Central memory CD8-positive, alpha-beta T cell (primary cell): Measurements from ENCODE around the gene GSK3B.
A peak's percentile ranks its signal among the peaks of the same experiment; 100 is the strongest.

ENCODE experiments used
- ATAC-seq: fragments of 150-1000 bp; cut with Tn5 transposase; replicated peaks from 2 replicates; pipeline ENCODE4 v1.10.0; 2022; ENCODE audit warnings: mild to moderate bottlenecking, moderate FRiP score, moderate number of reproducible peaks; ENCODE audit not compliant: poor library complexity, severe bottlenecking; ENCODE audit errors: extremely low read depth
- DNase-seq, 2 donors: peaks; one replicate each; pipeline ENCODE4 v3.0.0; 2021; ENCODE audit warnings: low spot score in 2 of 2
- H3K27ac Mint-ChIP-seq: one replicate; pipeline ENCODE4 v1.8.0; 2022; ENCODE audit warnings: low read depth, mild to moderate bottlenecking, moderate library complexity, mixed read lengths
- H3K27me3 Mint-ChIP-seq: one replicate; pipeline ENCODE4 v1.8.0; 2022; ENCODE audit warnings: mixed read lengths
- H3K36me3 Mint-ChIP-seq: one replicate; pipeline ENCODE4 v1.8.0; 2022; ENCODE audit warnings: mild to moderate bottlenecking, moderate library complexity, mixed read lengths; ENCODE audit not compliant: insufficient read depth
- H3K4me1 Mint-ChIP-seq: one replicate; pipeline ENCODE4 v1.8.0; 2022; ENCODE audit warnings: mixed read lengths
- H3K4me3 Mint-ChIP-seq: one replicate; pipeline ENCODE4 v1.8.0; 2022; ENCODE audit warnings: mild to moderate bottlenecking, moderate library complexity, mixed read lengths
- H3K9me3 Mint-ChIP-seq: one replicate; pipeline ENCODE4 v1.8.0; 2022; ENCODE audit warnings: mixed read lengths

The GSK3B gene

DNA sequence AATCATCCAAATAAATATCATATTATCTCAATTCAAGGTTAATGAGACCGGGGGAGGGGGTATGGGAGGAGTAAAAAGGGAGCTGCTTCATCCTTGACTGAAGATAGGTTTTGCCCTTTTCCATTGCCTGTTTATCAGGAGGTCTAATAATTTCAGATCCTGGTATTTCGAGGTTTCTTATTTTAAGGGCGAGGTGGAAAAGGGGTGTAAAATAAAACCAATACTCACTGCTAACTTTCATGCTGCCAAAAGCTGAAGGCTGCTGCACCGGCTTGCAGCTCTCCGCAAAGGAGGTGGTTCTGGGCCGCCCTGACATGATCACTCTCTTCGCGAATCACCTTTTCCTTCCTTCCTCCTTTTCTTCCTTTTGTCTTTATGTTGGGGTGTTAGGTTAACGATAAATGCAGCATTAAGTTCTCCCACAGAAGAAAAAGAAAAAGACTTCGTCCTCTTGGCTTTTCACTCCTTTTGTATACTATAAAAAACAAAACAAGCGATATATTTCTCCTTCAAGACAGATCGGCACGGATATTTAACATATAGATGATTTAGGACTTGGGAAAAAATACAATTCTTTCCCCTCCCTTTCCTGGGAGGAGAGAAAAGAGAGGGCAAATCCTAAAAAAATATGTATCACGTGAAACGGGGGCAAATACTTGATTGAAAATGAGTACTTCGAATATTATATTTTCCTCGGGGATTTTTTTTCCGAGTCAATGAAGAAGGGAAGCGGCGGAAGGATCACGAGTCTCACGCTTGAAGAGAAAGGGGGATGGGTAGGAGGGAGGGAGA lies 932 bp downstream of the GSK3B start:
- H3K27ac Mint-ChIP-seq: no peak overlapping the region
- H3K4me1 Mint-ChIP-seq: peaks cover 29% of the 10 kb centered on the region
- peaks cover 20% of the 10 kb centered on the region for H3K36me3 Mint-ChIP-seq
- ATAC-seq: no peak
- H3K9me3 Mint-ChIP-seq: no peaks in the 10 kb centered on the region
- DNase-seq: no peak
- H3K4me3 Mint-ChIP-seq: no peak overlapping the region
- H3K27me3 Mint-ChIP-seq: no peaks in the 10 kb centered on the region

DNA sequence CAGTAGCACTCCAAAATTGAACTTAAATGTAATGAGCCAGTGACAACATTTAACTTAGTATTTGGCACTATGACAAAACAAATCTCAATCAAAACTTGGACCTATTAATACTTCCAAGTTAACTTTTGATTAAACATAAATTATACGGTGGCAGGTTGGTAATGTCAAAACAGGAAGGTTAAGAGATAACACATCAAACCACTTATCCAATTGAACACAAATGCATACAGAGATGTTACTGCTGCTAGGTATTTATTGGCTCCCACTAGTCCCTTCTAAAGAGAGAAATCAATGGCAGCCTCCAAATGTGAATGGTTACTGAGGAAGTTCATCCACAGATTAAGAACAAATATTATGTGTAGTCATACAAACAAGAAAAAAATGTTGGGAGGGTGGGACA lies 1.8 kb downstream of the GSK3B start:
- H3K27ac Mint-ChIP-seq: no peak overlapping the region
- H3K4me3 Mint-ChIP-seq: no peak overlapping the region
- H3K9me3 Mint-ChIP-seq: no peaks in the 10 kb centered on the region
- H3K36me3 Mint-ChIP-seq: peaks cover 20% of the 10 kb centered on the region
- H3K27me3 Mint-ChIP-seq: no peaks in the 10 kb centered on the region
- H3K4me1 Mint-ChIP-seq: peaks cover 29% of the 10 kb centered on the region
- ATAC-seq: no peak
- no peak for DNase-seq

DNA sequence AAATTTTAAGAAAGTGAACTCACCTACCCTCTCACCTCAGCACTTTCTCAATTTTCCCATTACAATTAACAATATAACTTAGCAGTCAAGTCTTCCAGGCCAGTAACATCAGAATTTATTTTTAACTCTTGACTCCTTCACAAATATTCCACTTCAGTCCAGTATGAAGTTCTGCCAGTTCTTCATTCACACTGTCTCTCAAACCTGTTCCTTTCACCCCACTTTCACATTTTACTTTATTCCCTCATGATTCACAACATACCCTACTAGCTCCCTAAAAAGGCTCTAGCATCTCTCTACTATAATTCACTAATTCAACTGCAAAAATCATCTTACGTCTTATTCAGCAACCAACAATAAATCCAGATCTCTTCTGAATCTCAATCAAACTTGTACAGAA lies 3.8 kb downstream of the GSK3B start:
- Mint-ChIP-seq H3K27me3 (no peaks in the 10 kb centered on the region), H3K9me3 (no peaks in the 10 kb centered on the region), H3K36me3 (peaks cover 13% of the 10 kb centered on the region), H3K27ac (no peak overlapping the region), H3K4me3 (no peak overlapping the region), H3K4me1 (peaks cover 20% of the 10 kb centered on the region)
- DNase-seq (no peak), ATAC-seq (no peak)

DNA sequence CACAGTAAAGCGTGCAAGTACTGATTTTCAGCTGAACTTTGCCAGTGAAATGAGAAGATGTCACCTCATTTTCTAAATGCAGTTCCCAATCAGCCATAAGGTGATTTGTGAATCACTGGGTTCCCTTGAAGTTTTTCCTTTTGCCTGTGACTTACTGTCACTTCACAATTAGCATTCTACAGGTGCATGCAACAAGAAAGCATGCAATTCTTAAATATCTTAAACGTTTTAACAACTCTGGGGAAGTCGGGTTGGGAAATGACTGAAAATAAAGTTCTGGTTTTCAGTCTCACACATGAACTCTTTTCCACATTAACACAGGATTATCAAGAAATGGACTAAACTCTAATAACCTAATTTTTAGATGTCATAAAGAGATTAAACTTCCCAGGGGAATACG lies 5.2 kb downstream of the GSK3B start:
- DNase-seq (no peak), ATAC-seq (no peak)
- Mint-ChIP-seq H3K27ac (no peak overlapping the region), H3K9me3 (no peaks in the 10 kb centered on the region), H3K27me3 (no peaks in the 10 kb centered on the region), H3K4me3 (peak overlapping the region; percentile 4), H3K4me1 (peaks cover 24% of the 10 kb centered on the region), H3K36me3 (no peaks in the 10 kb centered on the region)

DNA sequence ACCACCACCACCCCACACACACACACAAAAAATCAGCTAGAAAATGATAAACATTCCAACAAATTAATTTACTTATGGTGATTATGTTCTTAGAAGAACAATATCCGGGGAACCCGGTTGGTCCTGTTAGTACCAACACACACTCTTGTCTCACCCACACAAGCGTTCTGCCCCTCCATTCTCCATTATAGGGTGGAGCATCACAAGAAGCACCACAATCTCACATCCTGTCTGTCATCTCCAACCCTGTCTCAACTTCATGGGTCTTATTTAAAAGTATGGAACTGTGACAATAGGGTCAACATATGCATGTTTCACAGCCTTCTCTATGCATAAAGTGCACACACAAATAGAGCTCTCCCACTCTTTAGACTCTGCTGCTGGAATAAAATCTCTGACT lies 5.6 kb downstream of the GSK3B start:
- H3K27me3 Mint-ChIP-seq: no peaks in the 10 kb centered on the region
- ATAC-seq (peak; percentile 63), DNase-seq (no peak)

DNA sequence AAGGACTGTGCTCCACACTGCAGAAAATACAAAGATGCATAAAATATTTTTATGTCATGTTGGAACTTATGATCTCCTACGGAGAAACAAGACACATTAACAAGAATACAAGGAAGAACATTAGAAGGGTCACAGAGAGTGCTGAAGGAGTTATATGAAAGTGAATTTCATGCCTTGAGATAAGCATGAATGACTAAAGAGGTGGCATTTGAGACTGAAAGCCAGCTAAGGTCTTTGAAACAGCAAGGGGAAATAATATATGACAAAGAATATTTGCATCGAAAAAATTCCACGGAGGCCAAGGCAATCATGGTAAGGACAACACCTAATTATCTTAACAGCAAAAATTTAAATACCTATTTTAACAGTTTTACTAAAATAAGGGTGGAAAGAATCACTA lies 12.5 kb downstream of the GSK3B start:
- H3K27ac Mint-ChIP-seq: no peak overlapping the region
- H3K4me1 Mint-ChIP-seq: peaks cover 71% of the 10 kb centered on the region
- DNase-seq: no peak
- H3K4me3 Mint-ChIP-seq: no peak overlapping the region
- H3K36me3 Mint-ChIP-seq: peaks cover 10% of the 10 kb centered on the region
- ATAC-seq: no peak
- no peaks in the 10 kb centered on the region for H3K9me3 Mint-ChIP-seq
- H3K27me3 Mint-ChIP-seq: no peaks in the 10 kb centered on the region

More for the DNA sequence above, 5.6 kb downstream of the GSK3B start:
- no peak overlapping the region for H3K27ac Mint-ChIP-seq
- H3K4me1 Mint-ChIP-seq: peaks cover 28% of the 10 kb centered on the region
- no peaks in the 10 kb centered on the region for H3K36me3 Mint-ChIP-seq
- no peaks in the 10 kb centered on the region for H3K9me3 Mint-ChIP-seq
- H3K4me3 Mint-ChIP-seq: peak overlapping the region; percentile 4

DNA sequence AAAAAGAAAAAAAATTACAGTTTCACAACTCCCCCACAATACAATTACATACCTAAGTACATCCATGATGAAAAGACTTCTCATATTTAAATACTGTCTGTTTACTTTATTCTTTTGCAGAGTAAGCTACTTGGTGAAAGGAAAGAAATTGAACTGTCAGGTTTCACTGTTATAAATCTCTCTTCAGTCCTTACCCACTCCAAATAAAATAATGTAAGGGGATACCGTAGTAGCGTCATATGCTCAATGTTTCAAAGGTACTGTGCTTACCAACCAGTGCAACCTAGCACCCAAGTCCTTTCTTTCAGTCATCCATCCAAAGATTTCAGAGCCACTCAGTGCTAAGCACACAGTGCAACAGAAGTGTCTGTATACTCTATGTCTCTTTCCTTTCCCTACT lies 13.4 kb downstream of the GSK3B start:
- H3K27me3 Mint-ChIP-seq: no peaks in the 10 kb centered on the region
- H3K4me1 Mint-ChIP-seq: peaks cover 73% of the 10 kb centered on the region
- H3K27ac Mint-ChIP-seq: no peak overlapping the region

DNA sequence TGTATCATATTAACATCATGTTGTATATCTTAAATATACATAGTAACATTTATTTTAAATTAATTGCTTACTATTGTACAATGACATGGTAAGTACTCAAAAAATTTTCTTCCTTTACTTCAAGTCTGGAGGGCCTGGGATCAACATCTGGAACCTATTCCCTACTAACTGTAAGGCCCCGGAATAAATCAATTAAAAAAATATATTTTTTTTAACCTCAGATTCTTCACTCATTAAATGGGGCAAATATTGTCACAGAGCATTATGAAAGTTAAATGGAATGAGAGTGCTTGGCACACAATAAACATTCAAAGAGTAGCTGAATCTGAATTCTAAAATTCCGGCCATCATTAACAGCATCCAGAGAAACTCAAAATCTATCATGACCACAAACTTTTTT lies 16.5 kb downstream of the GSK3B start:
- Mint-ChIP-seq H3K27ac (peak overlapping the region; percentile 80), H3K9me3 (no peaks in the 10 kb centered on the region), H3K27me3 (no peaks in the 10 kb centered on the region), H3K4me1 (peaks cover 84% of the 10 kb centered on the region), H3K36me3 (peaks cover 13% of the 10 kb centered on the region), H3K4me3 (no peak overlapping the region)
- ATAC-seq: no peak
- DNase-seq: no peak

More for the DNA sequence above, 13.4 kb downstream of the GSK3B start:
- ATAC-seq (no peak), DNase-seq (no peak)
- H3K4me3 Mint-ChIP-seq: no peak overlapping the region
- no peaks in the 10 kb centered on the region for H3K9me3 Mint-ChIP-seq
- peaks cover 10% of the 10 kb centered on the region for H3K36me3 Mint-ChIP-seq

DNA sequence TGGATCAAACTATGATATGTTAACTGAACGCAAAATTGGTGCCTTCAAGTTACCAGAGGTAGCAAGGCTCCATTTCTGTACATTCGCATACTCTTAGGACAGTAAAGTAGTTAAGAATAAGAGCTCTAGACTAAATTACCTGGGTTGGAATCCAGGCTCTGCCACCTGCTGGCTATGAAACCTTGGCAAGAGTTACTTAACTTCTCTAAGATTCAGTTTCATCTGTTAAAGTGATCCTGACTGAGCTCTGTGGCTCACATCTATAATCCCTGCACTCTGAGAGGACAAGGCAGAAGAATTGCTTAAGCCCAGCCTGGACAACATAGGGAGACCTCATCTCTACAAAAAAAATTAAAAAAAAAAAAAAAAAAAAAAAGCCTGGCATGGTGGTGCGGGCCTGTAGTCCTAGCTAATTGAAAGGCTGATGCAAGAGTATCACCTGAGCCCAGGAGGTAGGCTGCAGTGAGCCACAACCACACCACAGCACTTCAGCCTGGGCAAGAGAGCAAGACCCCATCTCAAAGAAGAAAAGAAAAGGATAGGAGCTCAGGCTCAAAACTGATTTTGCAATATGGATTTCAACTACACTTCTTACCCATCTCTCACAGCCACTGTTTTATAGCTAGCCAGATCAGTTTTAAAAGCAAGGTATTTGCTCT lies 21.3 kb downstream of the GSK3B start:
- peaks cover 5% of the 10 kb centered on the region for H3K36me3 Mint-ChIP-seq
- DNase-seq (no peak), ATAC-seq (no peak)
- no peaks in the 10 kb centered on the region for H3K27me3 Mint-ChIP-seq
- H3K27ac Mint-ChIP-seq: no peak overlapping the region
- H3K4me1 Mint-ChIP-seq: peaks cover 67% of the 10 kb centered on the region
- no peak overlapping the region for H3K4me3 Mint-ChIP-seq
- no peaks in the 10 kb centered on the region for H3K9me3 Mint-ChIP-seq

DNA sequence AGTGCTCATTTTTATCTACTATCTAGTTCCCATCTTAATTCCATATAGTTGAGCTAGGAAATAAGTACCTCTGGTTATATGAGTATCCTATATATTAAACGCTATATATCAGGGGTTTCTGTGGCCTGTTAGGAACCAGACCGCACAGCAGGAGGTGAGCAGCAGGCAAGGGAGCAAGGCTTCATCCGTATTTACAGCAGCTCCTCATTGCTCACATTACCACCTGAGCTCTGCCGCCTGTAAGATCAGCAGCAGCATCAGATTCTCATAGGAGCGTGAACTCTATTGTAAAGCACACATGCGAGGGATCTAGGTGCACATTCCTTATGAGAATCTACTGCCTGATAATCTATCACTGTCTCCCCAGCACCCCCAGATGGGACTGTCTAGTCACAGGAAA lies 23.0 kb downstream of the GSK3B start:
- Mint-ChIP-seq H3K9me3 (no peaks in the 10 kb centered on the region), H3K4me3 (no peak overlapping the region), H3K4me1 (peaks cover 71% of the 10 kb centered on the region), H3K36me3 (peaks cover 5% of the 10 kb centered on the region), H3K27ac (no peak overlapping the region), H3K27me3 (no peaks in the 10 kb centered on the region)
- ATAC-seq (no peak), DNase-seq (no peak)

DNA sequence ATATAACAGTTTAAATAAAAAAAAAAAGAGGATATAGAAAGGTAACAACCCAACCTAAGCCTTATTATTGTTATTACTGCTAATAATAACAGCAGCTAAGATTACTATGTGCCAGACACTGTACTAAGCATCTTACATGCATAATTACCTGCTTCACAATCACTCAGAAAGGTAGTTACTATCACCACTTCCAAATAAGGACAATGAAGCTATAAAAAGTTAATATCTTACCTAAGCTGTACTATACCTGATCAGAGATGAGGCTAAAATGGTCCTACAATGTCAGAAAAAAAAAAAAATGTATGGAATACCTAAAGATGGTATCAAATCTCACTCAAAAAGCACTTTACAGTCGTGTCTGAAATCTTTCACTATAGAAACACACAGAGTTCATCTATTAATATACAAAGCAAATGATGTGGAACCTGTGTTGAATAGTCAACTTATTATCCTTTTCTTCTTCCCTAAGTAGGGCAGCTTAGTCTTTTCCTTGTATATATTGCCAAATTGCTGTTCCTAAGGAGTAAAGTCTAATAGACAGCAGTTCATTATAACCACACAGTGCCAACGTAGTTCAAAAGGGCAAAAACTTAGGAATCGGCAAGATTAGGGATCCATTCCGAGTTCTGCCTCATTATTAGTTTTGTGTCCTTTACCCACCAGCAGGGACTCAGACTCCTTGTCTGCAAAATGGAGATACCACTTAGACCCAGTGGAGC lies 23.8 kb downstream of the GSK3B start:
- H3K36me3 Mint-ChIP-seq: peaks cover 5% of the 10 kb centered on the region
- no peak for DNase-seq
- H3K4me3 Mint-ChIP-seq: no peak overlapping the region
- H3K27ac Mint-ChIP-seq: no peak overlapping the region
- H3K9me3 Mint-ChIP-seq: no peaks in the 10 kb centered on the region
- no peaks in the 10 kb centered on the region for H3K27me3 Mint-ChIP-seq
- no peak for ATAC-seq
- peaks cover 71% of the 10 kb centered on the region for H3K4me1 Mint-ChIP-seq

DNA sequence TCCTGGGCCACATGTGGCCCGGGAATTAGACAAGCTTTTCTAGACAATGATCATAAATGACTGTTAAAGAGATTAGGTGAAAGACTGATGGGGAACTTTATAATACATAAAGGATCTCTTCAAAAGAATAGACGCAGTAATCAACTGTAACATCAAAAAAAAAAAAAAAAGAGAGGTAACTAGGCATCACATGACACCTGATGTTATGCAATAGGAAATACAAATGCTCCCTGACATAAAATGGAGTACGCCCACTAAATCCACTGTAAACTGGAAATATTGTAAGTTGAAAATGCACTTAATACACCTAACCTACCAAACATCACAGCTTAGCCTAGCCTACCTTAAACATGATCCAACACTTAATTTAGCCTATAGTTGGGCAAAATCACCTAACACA lies 27.2 kb downstream of the GSK3B start:
- DNase-seq: no peak
- ATAC-seq: no peak
- H3K4me3 Mint-ChIP-seq: no peak overlapping the region
- H3K36me3 Mint-ChIP-seq: no peaks in the 10 kb centered on the region
- H3K27me3 Mint-ChIP-seq: no peaks in the 10 kb centered on the region
- peaks cover 53% of the 10 kb centered on the region for H3K4me1 Mint-ChIP-seq
- H3K27ac Mint-ChIP-seq: no peak overlapping the region
- no peaks in the 10 kb centered on the region for H3K9me3 Mint-ChIP-seq

DNA sequence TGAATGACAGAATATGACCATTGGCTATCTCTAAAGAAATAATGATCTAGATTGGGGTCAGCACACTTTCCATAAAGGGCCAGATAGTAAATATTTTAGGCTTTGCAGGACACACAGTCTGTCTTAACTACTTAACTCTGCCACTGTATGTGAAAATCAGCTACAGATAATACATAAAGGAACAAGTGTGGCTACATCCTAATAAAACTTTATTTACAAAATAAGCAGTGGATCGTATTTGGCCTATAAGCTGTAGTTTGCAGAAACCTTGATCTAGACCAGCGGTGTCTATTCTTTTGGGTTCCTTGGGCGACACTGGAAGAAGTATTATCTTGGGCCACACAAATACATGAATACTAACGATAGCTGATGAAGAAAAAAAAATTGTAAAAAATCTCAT lies 27.6 kb downstream of the GSK3B start:
- H3K4me3 Mint-ChIP-seq: no peak overlapping the region
- H3K36me3 Mint-ChIP-seq: no peaks in the 10 kb centered on the region
- no peak for DNase-seq
- no peaks in the 10 kb centered on the region for H3K27me3 Mint-ChIP-seq
- no peaks in the 10 kb centered on the region for H3K9me3 Mint-ChIP-seq
- no peak for ATAC-seq
- H3K4me1 Mint-ChIP-seq: peaks cover 49% of the 10 kb centered on the region
- H3K27ac Mint-ChIP-seq: no peak overlapping the region
